Measurements from ENCODE around the gene ARL8A. TPM values are rescaled to one million over a fixed set of nuclear protein-coding genes. Genes with fewer than 3 reads are reported as not detected.

The ARL8A gene
- polyA plus RNA-seq, 3 donors, result 12.4 to 123 (median 14.8) TPM

DNA sequence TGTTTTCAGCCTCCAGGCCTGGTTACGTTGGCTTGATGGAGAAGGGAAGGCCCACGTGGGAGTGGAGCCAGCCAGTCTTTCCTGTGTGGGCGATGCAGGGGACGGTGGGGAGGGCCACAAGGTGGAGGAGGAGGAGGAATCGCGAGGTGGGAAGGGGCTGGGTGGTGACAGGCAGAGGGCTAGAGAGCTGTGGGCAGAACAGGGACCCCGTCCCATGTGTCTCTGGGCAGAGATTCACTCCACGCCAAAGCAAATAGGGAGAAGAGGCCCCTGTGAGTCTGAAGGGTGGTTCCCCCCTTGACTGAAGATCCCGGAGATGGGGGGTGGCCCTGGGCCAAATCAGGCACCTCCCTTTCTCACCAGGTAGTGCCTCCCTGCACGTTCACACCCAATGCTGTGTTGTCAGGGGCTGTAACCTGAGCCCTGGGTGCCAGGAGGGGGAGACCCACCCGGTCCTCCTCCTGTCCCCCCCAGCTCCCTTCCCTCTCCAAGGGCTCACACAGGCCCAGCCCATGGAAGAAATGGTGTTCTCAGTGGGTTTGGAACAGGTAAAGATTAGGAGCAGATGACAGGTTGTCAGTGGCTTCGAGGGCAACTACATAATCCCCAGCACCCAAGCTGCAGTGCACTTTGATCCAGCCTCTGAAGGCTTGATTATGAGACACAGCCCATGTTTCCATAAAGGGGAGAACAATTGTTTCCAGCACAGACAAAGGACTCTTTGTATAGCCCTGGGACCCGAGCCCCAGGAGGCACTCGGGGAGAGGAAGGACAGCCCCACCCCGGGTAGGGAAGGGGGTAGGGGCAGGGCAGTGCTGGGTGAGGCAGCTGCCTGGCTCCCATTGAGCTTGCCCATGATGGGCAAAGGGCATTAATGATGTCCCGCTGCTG lies 59.5 kb downstream of the ARL8A start:
- Histone ChIP-seq H3K4me2 (replicated peaks; ENCODE audit: extremely low read depth, low read length, poor library complexity, severe bottlenecking) (no peak overlapping the region), H3K4me1 (ENCODE audit: control insufficient read depth in 1 of 2, insufficient read depth in 2 of 2, low read length in 2 of 2) (no peaks in the 10 kb centered on the region), H4K20me1 (ENCODE audit: insufficient read depth, low read length) (no peaks in the 10 kb centered on the region), H2AFZ (ENCODE audit: insufficient read depth, low read depth, low read length, poor library complexity, severe bottlenecking) (no peak overlapping the region), H3K27me3 (ENCODE audit: control insufficient read depth in 2 of 2, insufficient read depth in 2 of 2, low read length in 2 of 2) (no peaks in the 10 kb centered on the region), H3K9ac (ENCODE audit: insufficient read depth, low read length, poor library complexity, severe bottlenecking) (no peak overlapping the region), H3K27ac (ENCODE audit: low read depth in 1 of 2, low read length in 2 of 2) (no peak overlapping the region), H3K36me3 (replicated peaks in 1 of 2; ENCODE audit: control insufficient read depth in 1 of 2, insufficient read depth in 2 of 2, low read length in 2 of 2) (no peaks in the 10 kb centered on the region), H3K79me2 (ENCODE audit: insufficient read depth, low read length) (no peaks in the 10 kb centered on the region), H3K4me3 (replicated peaks in 1 of 3; ENCODE audit: low read depth in 2 of 3, low read length in 3 of 3) (no peak overlapping the region), H3K9me3 (replicated peaks in 1 of 2; ENCODE audit: control insufficient read depth in 1 of 2, insufficient read depth in 1 of 2, low read length in 2 of 2) (no peaks in the 10 kb centered on the region)
- Mint-ChIP-seq H3K4me1 (no peaks in the 10 kb centered on the region), H3K27me3 (ENCODE audit: low read depth in 3 of 3) (peaks cover 0 to 8% (median 5%) of the 10 kb centered on the region in 3 donors), H3K36me3 (no peaks in the 10 kb centered on the region), H3K27ac (no peak overlapping the region), H3K4me3 (no peak overlapping the region), H3K9me3 (no peaks in the 10 kb centered on the region)
- DNase-seq, result no peak
- TF ChIP-seq, protein P1, sequence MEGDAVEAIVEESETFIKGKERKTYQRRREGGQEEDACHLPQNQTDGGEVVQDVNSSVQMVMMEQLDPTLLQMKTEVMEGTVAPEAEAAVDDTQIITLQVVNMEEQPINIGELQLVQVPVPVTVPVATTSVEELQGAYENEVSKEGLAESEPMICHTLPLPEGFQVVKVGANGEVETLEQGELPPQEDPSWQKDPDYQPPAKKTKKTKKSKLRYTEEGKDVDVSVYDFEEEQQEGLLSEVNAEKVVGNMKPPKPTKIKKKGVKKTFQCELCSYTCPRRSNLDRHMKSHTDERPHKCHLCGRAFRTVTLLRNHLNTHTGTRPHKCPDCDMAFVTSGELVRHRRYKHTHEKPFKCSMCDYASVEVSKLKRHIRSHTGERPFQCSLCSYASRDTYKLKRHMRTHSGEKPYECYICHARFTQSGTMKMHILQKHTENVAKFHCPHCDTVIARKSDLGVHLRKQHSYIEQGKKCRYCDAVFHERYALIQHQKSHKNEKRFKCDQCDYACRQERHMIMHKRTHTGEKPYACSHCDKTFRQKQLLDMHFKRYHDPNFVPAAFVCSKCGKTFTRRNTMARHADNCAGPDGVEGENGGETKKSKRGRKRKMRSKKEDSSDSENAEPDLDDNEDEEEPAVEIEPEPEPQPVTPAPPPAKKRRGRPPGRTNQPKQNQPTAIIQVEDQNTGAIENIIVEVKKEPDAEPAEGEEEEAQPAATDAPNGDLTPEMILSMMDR (IDR thresholded peaks at IDR 0.05), result no peak
- intact Hi-C loops (cut with micrococcal nuclease), result no loop called here
- 54% methylated on average over 8 of the region's 16 CpGs for WGBS (ENCODE audit: insufficient coverage)

Small RNA genes lying within 50 kb of the gene (small RNA-seq; reads per million reads assigned to genes)
- gene CRIP1P3 (ENCODE audit: insufficient read length, low read depth), result not detected

Other genes with a start within 250 kb of the ARL8A start
- not detected for gene LMOD1, start 198.2 kb downstream of the ARL8A start, polyA plus RNA-seq
- 10 to 100 TPM; 27.4 to 50.3 (median 45.4) TPM for gene TIMM17A, start 189.2 kb downstream of the ARL8A start, polyA plus RNA-seq
- 100 to 1,000 TPM; 108 to 153 (median 127) TPM for gene RNPEP, start 162.1 kb downstream of the ARL8A start, polyA plus RNA-seq
- 10 to 100 TPM in 1 of 3 donors, not detected in 2; 10.2 TPM for gene ELF3, start 134.2 kb downstream of the ARL8A start, polyA plus RNA-seq
- under 1 TPM in 2 of 3 donors, not detected in 1; 0.06 to 0.13 TPM for gene GPR37L1, start 21.8 kb downstream of the ARL8A start, polyA plus RNA-seq
- 10 to 100 TPM in 1 of 3 donors, 1 to 10 TPM in 2; 4.0 to 18.8 (median 8.3) TPM for gene PTPN7, start 15.9 kb upstream of the ARL8A start, polyA plus RNA-seq
- gene LGR6, start 49.1 kb upstream of the ARL8A start, polyA plus RNA-seq, result not detected
- 1 to 10 TPM in 2 of 3 donors, under 1 TPM in 1; 0.38 to 1.3 (median 1.2) TPM for gene UBE2T, start 197.2 kb upstream of the ARL8A start, polyA plus RNA-seq
- gene PPP1R12B, start 204.0 kb upstream of the ARL8A start, polyA plus RNA-seq, result 10 to 100 TPM in 1 of 3 donors, 1 to 10 TPM in 2; 1.3 to 12.2 (median 1.7) TPM

Data from CD14-positive monocyte (primary cell).